Suprapubic skin (tissue), 4 donors: ENCODE measurements around the gene METRNL. TPM values are rescaled to one million over a fixed set of nuclear protein-coding genes. Genes with fewer than 3 reads are reported as not detected.

Experiments
- DNase-seq, 2 donors: peaks; one replicate each; pipeline ENCODE4 v3.0.0-alpha.2; 2019; ENCODE audit warnings: low spot score in 2 of 2
- H3K27ac ChIP-seq: fragments of 200-600 bp; sonication (generic); one replicate; pipeline ENCODE4 v1.5.1; 2019
- H3K27me3 ChIP-seq: fragments of 200-600 bp; sonication (generic); one replicate; pipeline ENCODE4 v1.5.1; 2019
- H3K36me3 ChIP-seq: fragments of 200-600 bp; sonication (generic); one replicate; pipeline ENCODE4 v1.5.1; 2019
- H3K4me1 ChIP-seq: fragments of 200-600 bp; sonication (generic); one replicate; pipeline ENCODE4 v1.5.1; 2019
- H3K4me3 ChIP-seq: fragments of 200-600 bp; sonication (generic); one replicate; pipeline ENCODE4 v1.5.1; 2019; ENCODE audit warnings: mild to moderate bottlenecking
- H3K9me3 ChIP-seq: fragments of 200-600 bp; sonication (generic); one replicate; pipeline ENCODE4 v1.5.1; 2019
- CTCF ChIP-seq, 2 donors: fragments of 200-600 bp in 1 of 2; fragments of 450-650 bp in 1 of 2; sonication (generic) in 1 of 2; IDR thresholded peaks; one replicate each; pipeline ENCODE4 v1.5.1; 2016 to 2019; ENCODE audit warnings: antibody characterized with exemption in 2 of 2, mild to moderate bottlenecking in 1 of 2, moderate library complexity in 1 of 2
- EP300 ChIP-seq: sonication (generic); formaldehyde crosslinking; IDR thresholded peaks from one replicate; pipeline ENCODE4 v1.6.1; 2017; ENCODE audit warnings: antibody characterized with exemption
- POLR2A ChIP-seq, 2 donors: fragments of 450-650 bp; IDR thresholded peaks; one replicate each; pipeline ENCODE4 v1.6.1; 2017; ENCODE audit warnings: antibody characterized with exemption in 2 of 2, mild to moderate bottlenecking in 2 of 2, moderate library complexity in 2 of 2
- POLR2AphosphoS5 ChIP-seq, 3 donors: sonication (generic); formaldehyde crosslinking; IDR thresholded peaks; one replicate each; pipeline ENCODE4 v1.6.1; 2017; ENCODE audit warnings: antibody characterized with exemption in 3 of 3
- WGBS: methylation state at CpG from one replicate; pipeline ENCODE4 v1.1.5; 2018; 5-methylcytosine and 5-hydroxymethylcytosine counted together
- total RNA-seq, 4 donors: library from RNA; depleted of rRNA; stranded (reverse); fragments of >200 nt; gene quantifications; one replicate each; pipeline ENCODE4 v1.1.0, GENCODE V29; 2016

The METRNL gene
- total RNA-seq, 4 donors from 2014 or later, result 59.1 to 222 (median 155) TPM

- WGBS, result 85% methylated on average over 4 of the region's 22 CpGs
- Histone ChIP-seq H3K27ac (no peak overlapping the region), H3K27me3 (peaks cover 8% of the 10 kb centered on the region), H3K9me3 (no peaks in the 10 kb centered on the region), H3K4me3 (no peak overlapping the region), H3K36me3 (no peaks in the 10 kb centered on the region), H3K4me1 (peaks cover 28% of the 10 kb centered on the region)
- DNase-seq, result peak in 1 of 2 donors; percentile 58
- no peak for TF ChIP-seq POLR2A (IDR thresholded peaks at IDR 0.05)
- TF ChIP-seq EP300, result no peak
- TF ChIP-seq POLR2AphosphoS5 (IDR thresholded peaks at IDR 0.05), result no peak
- TF ChIP-seq CTCF (IDR thresholded peaks at IDR 0.05), result no peak
Observed at GRCh38 chr17:83113792-83114191, 34.4 kb downstream of the METRNL start.

- Histone ChIP-seq H3K27me3 (peaks cover 8% of the 10 kb centered on the region), H3K27ac (no peak overlapping the region), H3K4me1 (peaks cover 24% of the 10 kb centered on the region), H3K9me3 (no peaks in the 10 kb centered on the region), H3K4me3 (no peak overlapping the region), H3K36me3 (no peaks in the 10 kb centered on the region)
- no peak for DNase-seq
- no peak for TF ChIP-seq POLR2AphosphoS5 (IDR thresholded peaks at IDR 0.05)
- 85% methylated on average over 15 of the region's 15 CpGs for WGBS
Observed at GRCh38 chr17:83114706-83115105, 35.3 kb downstream of the METRNL start.

- peaks cover 19% of the 10 kb centered on the region for H3K4me1 ChIP-seq
- H3K27ac ChIP-seq, result no peak overlapping the region
- H3K4me3 ChIP-seq, result no peak overlapping the region
- TF ChIP-seq POLR2A (IDR thresholded peaks at IDR 0.05) (no peak), POLR2AphosphoS5 (IDR thresholded peaks at IDR 0.05) (no peak), EP300 (no peak), CTCF (IDR thresholded peaks at IDR 0.05) (no peak)
- H3K36me3 ChIP-seq, result no peaks in the 10 kb centered on the region
- H3K9me3 ChIP-seq, result no peaks in the 10 kb centered on the region
- 100% methylated on average over 1 of the region's 19 CpGs for WGBS
- peak in 1 of 2 donors; percentile 65 for DNase-seq
- peaks cover 8% of the 10 kb centered on the region for H3K27me3 ChIP-seq
Observed at GRCh38 chr17:83115202-83115651, 35.8 kb downstream of the METRNL start.

GRCh38 chr17:83115832-83116231 is 36.4 kb downstream of the METRNL start:
- H3K27me3 ChIP-seq, result peaks cover 11% of the 10 kb centered on the region
- no peak overlapping the region for H3K4me3 ChIP-seq
- no peaks in the 10 kb centered on the region for H3K9me3 ChIP-seq
- peaks cover 13% of the 10 kb centered on the region for H3K4me1 ChIP-seq
- DNase-seq, result peak in 1 of 2 donors; percentile 65
- H3K36me3 ChIP-seq, result no peaks in the 10 kb centered on the region
- WGBS, result 79% methylated on average over 12 of the region's 18 CpGs
- TF ChIP-seq EP300 (no peak), POLR2A (IDR thresholded peaks at IDR 0.05) (no peak), CTCF (IDR thresholded peaks at IDR 0.05) (no peak), POLR2AphosphoS5 (IDR thresholded peaks at IDR 0.05) (no peak)
- H3K27ac ChIP-seq, result no peak overlapping the region

GRCh38 chr17:83116311-83116771 is 36.9 kb downstream of the METRNL start:
- no peak overlapping the region for H3K27ac ChIP-seq
- WGBS, result 95% methylated on average over 12 of the region's 23 CpGs
- H3K9me3 ChIP-seq, result no peaks in the 10 kb centered on the region
- H3K27me3 ChIP-seq, result peaks cover 11% of the 10 kb centered on the region
- no peak overlapping the region for H3K4me3 ChIP-seq
- TF ChIP-seq POLR2AphosphoS5 (IDR thresholded peaks at IDR 0.05), result no peak
- no peak for TF ChIP-seq POLR2A (IDR thresholded peaks at IDR 0.05)
- TF ChIP-seq EP300, result no peak
- TF ChIP-seq CTCF (IDR thresholded peaks at IDR 0.05), result no peak
- no peaks in the 10 kb centered on the region for H3K36me3 ChIP-seq
- DNase-seq, result peak in 1 of 2 donors; percentile 56
- H3K4me1 ChIP-seq, result peaks cover 8% of the 10 kb centered on the region
